Stomach (tissue), 4 donors: ENCODE data around the gene NEDD4L.

Source experiments
- EP300 ChIP-seq: sonication (generic); formaldehyde crosslinking; IDR thresholded peaks from one replicate; pipeline ENCODE4 v1.6.1; 2017; ENCODE audit warnings: antibody characterized with exemption
- POLR2A ChIP-seq, 4 donors: fragments of 450-650 bp; IDR thresholded peaks; one replicate each; pipeline ENCODE4 v1.6.1; 2016; ENCODE audit warnings: antibody characterized with exemption in 4 of 4, control low read depth in 2 of 4, mild to moderate bottlenecking in 1 of 4, moderate library complexity in 1 of 4
- POLR2AphosphoS5 ChIP-seq, 3 donors: sonication (generic); formaldehyde crosslinking; IDR thresholded peaks; one replicate each; pipeline ENCODE4 v1.6.1; 2016; ENCODE audit warnings: antibody characterized with exemption in 3 of 3
- TF ChIP-seq, protein P1 (sequence below), 7 experiments: fragments of 450-650 bp in 4 of 7; fragments of 200-600 bp in 3 of 7; sonication (generic) in 3 of 7; IDR thresholded peaks; one replicate each; pipeline ENCODE4 v1.5.1; 2016 to 2019; ENCODE audit warnings: antibody characterized with exemption in 7 of 7, control low read depth in 2 of 7, mild to moderate bottlenecking in 1 of 7

DNA sequence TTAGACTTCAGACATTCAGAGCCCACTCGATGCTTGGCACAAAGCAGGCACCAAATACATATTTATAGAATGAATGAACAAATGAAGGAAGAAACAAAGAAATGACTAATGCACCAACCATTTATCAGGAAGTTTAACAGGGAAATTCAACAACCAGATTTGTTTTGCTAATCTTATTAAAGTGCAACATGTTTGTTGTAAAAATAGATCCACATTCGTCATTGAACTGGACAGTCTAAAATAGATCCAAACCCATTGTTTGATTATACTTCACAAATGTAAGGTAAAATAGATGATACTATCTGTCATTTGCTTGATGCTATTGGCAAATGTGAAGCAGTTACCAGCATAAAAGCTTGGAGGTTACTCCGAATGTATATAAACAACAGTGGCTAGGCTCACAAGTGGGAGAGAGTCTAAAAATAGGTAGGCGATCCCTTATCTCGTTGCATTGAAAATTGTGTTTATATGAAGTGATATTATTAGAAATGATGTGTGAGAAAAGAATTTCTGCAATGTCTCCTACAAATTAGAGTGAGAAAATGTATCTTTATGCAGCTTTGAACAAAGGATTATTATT lies 246.2 kb downstream of the NEDD4L start:
- TF ChIP-seq EP300 (no peak), POLR2A (IDR thresholded peaks at IDR 0.05) (no peak), POLR2AphosphoS5 (IDR thresholded peaks at IDR 0.05) (no peak)
- TF ChIP-seq, protein P1, sequence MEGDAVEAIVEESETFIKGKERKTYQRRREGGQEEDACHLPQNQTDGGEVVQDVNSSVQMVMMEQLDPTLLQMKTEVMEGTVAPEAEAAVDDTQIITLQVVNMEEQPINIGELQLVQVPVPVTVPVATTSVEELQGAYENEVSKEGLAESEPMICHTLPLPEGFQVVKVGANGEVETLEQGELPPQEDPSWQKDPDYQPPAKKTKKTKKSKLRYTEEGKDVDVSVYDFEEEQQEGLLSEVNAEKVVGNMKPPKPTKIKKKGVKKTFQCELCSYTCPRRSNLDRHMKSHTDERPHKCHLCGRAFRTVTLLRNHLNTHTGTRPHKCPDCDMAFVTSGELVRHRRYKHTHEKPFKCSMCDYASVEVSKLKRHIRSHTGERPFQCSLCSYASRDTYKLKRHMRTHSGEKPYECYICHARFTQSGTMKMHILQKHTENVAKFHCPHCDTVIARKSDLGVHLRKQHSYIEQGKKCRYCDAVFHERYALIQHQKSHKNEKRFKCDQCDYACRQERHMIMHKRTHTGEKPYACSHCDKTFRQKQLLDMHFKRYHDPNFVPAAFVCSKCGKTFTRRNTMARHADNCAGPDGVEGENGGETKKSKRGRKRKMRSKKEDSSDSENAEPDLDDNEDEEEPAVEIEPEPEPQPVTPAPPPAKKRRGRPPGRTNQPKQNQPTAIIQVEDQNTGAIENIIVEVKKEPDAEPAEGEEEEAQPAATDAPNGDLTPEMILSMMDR (IDR thresholded peaks at IDR 0.05) = no peak
